ENCODE data around the gene CPNE6. TPM values are rescaled to one million over a fixed set of nuclear protein-coding genes. Genes with fewer than 3 reads are reported as not detected.

Gene CPNE6
- polyA plus RNA-seq, 1 of the 3 experiments (the other 2 are of a cell fraction), result not detected

GRCh38 chr14:24087004-24087403 is 15.6 kb downstream of the CPNE6 start:
- Histone ChIP-seq H3K4me3 (ENCODE audit: low read depth in 2 of 2, low read length in 1 of 2) (no peak overlapping the region), H2AFZ (ENCODE audit: low read depth) (no peak overlapping the region)
- CTCF ChIA-PET, result interaction anchor here (21.5 to 42.8 kb wide), 2 partner anchors 13 to 28 kb away, joined by 284 to 1159 read pairs; partner anchors contain the start of gene PCK2

DNA sequence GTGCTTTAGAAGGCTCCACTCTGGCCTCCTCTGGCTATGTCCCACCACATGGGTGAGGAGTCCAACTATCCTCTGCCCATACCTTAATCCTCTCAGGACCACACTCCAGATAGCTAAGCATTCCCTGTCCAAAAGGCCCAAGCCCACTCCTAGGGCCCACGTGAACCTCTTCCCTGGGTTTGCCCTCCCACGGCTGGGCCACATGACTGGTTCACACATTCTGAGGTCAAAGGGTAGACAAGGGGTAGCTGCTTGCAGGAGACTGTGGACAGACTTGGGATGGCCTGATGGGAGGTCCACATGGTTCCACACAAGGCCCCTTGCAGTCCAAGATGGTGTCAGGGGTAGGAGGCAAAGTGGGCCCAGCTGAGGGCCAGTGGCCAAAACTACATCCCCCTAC is 16.7 kb downstream of the CPNE6 start:
- no peaks in the 10 kb centered on the region for H3F3A ChIP-seq (replicated peaks; ENCODE audit: insufficient read depth)
- H3K9ac ChIP-seq, result no peak overlapping the region
- H3K27ac ChIP-seq (ENCODE audit: low read depth in 2 of 2, low read length in 1 of 2), result no peak overlapping the region
- no peaks in the 10 kb centered on the region for H3K9me2 ChIP-seq
- H3K79me2 ChIP-seq (ENCODE audit: insufficient read depth), result no peaks in the 10 kb centered on the region
- no peaks in the 10 kb centered on the region for H4K20me1 ChIP-seq (ENCODE audit: insufficient read depth)
- H3K4me2 ChIP-seq, result no peak overlapping the region
- no peak overlapping the region for H2AFZ ChIP-seq (ENCODE audit: low read depth)
- H3K36me3 ChIP-seq (replicated peaks in 1 of 2; ENCODE audit: control insufficient read depth in 1 of 2, insufficient read depth in 2 of 2, low read length in 1 of 2), result no peaks in the 10 kb centered on the region
- no peak for DNase-seq
- no peak overlapping the region for H3K4me3 ChIP-seq (ENCODE audit: low read depth in 2 of 2, low read length in 1 of 2)
- 57% methylated on average over 2 of the region's 2 CpGs for WGBS (ENCODE audit: low lambda C conversion rate)
- H3K9me3 ChIP-seq, result no peaks in the 10 kb centered on the region
- H3K27me3 ChIP-seq (ENCODE audit: insufficient read depth), result no peaks in the 10 kb centered on the region
- ChIA-PET CTCF (interaction anchor here (13.8 to 25.4 kb wide), 2 partner anchors 18 to 22 kb away, joined by 219 to 1159 read pairs; partner anchors contain the start of genes CARMIL3 and CPNE6), POLR2A (no interaction called here)
- TF ChIP-seq, protein P1, sequence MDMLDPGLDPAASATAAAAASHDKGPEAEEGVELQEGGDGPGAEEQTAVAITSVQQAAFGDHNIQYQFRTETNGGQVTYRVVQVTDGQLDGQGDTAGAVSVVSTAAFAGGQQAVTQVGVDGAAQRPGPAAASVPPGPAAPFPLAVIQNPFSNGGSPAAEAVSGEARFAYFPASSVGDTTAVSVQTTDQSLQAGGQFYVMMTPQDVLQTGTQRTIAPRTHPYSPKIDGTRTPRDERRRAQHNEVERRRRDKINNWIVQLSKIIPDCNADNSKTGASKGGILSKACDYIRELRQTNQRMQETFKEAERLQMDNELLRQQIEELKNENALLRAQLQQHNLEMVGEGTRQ (IDR thresholded peaks at IDR 0.05; ENCODE audit: borderline replicate concordance, low read depth, low read length), result no peak
- TF ChIP-seq GATA2 (CRISPR knock-in tag; IDR thresholded peaks at IDR 0.05) (no peak), CTCF (IDR thresholded peaks at IDR 0.05) (no peak), RCOR1 (IDR thresholded peaks at IDR 0.05; ENCODE audit: low read length) (no peak), CHD2 (IDR thresholded peaks at IDR 0.05; ENCODE audit: low read length, partially characterized antibody) (no peak), SIN3A (IDR thresholded peaks at IDR 0.05; ENCODE audit: borderline replicate concordance, low read depth, low read length) (no peak), EP300 (IDR thresholded peaks at IDR 0.05; ENCODE audit: borderline replicate concordance in 1 of 2, low read depth in 1 of 2, low read length in 1 of 2) (no peak), FOXJ3 (CRISPR knock-in tag; IDR thresholded peaks at IDR 0.05) (no peak), TAF1 (IDR thresholded peaks at IDR 0.05; ENCODE audit: borderline replicate concordance, low read depth, low read length) (no peak), MXI1 (IDR thresholded peaks at IDR 0.05; ENCODE audit: low read depth, low read length) (no peak), TEAD4 (IDR thresholded peaks at IDR 0.05; ENCODE audit: borderline replicate concordance, insufficient read depth) (no peak), EZH2phosphoT487 (IDR thresholded peaks at IDR 0.05; ENCODE audit: borderline replicate concordance, low read depth) (no peak)
- TF ChIP-seq, protein P2, sequence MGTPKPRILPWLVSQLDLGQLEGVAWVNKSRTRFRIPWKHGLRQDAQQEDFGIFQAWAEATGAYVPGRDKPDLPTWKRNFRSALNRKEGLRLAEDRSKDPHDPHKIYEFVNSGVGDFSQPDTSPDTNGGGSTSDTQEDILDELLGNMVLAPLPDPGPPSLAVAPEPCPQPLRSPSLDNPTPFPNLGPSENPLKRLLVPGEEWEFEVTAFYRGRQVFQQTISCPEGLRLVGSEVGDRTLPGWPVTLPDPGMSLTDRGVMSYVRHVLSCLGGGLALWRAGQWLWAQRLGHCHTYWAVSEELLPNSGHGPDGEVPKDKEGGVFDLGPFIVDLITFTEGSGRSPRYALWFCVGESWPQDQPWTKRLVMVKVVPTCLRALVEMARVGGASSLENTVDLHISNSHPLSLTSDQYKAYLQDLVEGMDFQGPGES (IDR thresholded peaks at IDR 0.05; ENCODE audit: low read depth, low read length), result no peak
- peaks cover 0 to 3% of the 10 kb centered on the region in 2 experiments; a peak in 1 of 4 replicates for H3K4me1 ChIP-seq (ENCODE audit: control insufficient read depth in 1 of 2, insufficient read depth in 2 of 2, low read depth in 1 of 2, low read length in 1 of 2)

More at GRCh38 chr14:24087004-24087403, 15.6 kb downstream of the CPNE6 start:
- 0 out of 2 replicates have a peak, but pooled peaks cover 3% of the 10 kb centered on the region for H3K27me3 ChIP-seq (ENCODE audit: insufficient read depth)
- WGBS (ENCODE audit: low lambda C conversion rate), result 22% methylated on average over 1 of the region's 1 CpG
- H4K20me1 ChIP-seq (ENCODE audit: insufficient read depth), result no peaks in the 10 kb centered on the region
- no peak overlapping the region for H3K9ac ChIP-seq
- H3K36me3 ChIP-seq (replicated peaks in 1 of 2; ENCODE audit: control insufficient read depth in 1 of 2, insufficient read depth in 2 of 2, low read length in 1 of 2), result no peaks in the 10 kb centered on the region
- no peaks in the 10 kb centered on the region for H3K79me2 ChIP-seq (ENCODE audit: insufficient read depth)
- TF ChIP-seq TEAD4 (IDR thresholded peaks at IDR 0.05; ENCODE audit: borderline replicate concordance, insufficient read depth) (no peak), RAD21 (IDR thresholded peaks at IDR 0.05; ENCODE audit: low read length) (no peak), GATA2 (CRISPR knock-in tag; IDR thresholded peaks at IDR 0.05) (no peak), SMC3 (IDR thresholded peaks at IDR 0.05; ENCODE audit: low read depth, low read length) (no peak), TCF12 (IDR thresholded peaks at IDR 0.05) (no peak), RXRA (IDR thresholded peaks at IDR 0.05; ENCODE audit: borderline replicate concordance, low read depth) (no peak), YY1 (IDR thresholded peaks at IDR 0.05; ENCODE audit: low read depth) (no peak), EZH2phosphoT487 (IDR thresholded peaks at IDR 0.05; ENCODE audit: borderline replicate concordance, low read depth) (no peak), CHD2 (IDR thresholded peaks at IDR 0.05; ENCODE audit: low read length, partially characterized antibody) (no peak), JUND (IDR thresholded peaks at IDR 0.05) (no peak), TAF1 (IDR thresholded peaks at IDR 0.05; ENCODE audit: borderline replicate concordance, low read depth, low read length) (no peak)
- TF ChIP-seq, protein P2 (IDR thresholded peaks at IDR 0.05; ENCODE audit: low read depth, low read length), result no peak
- POLR2A ChIA-PET, result no interaction called here
- no peaks in the 10 kb centered on the region for H3F3A ChIP-seq (replicated peaks; ENCODE audit: insufficient read depth)
- no peaks in the 10 kb centered on the region for H3K9me2 ChIP-seq
- DNase-seq, result no peak
- no peaks in the 10 kb centered on the region for H3K9me3 ChIP-seq
- no peak overlapping the region for H3K27ac ChIP-seq (ENCODE audit: low read depth in 2 of 2, low read length in 1 of 2)
- H3K4me1 ChIP-seq (ENCODE audit: control insufficient read depth in 1 of 2, insufficient read depth in 2 of 2, low read depth in 1 of 2, low read length in 1 of 2), result peaks cover 0 to 3% of the 10 kb centered on the region in 2 experiments; a peak in 1 of 4 replicates
- H3K4me2 ChIP-seq, result no peak overlapping the region

Measured in SK-N-SH (cell line).